ENCODE results near the gene NEDD8.

NEDD8 gene

GRCh38 chr14:24260026-24260779 lies 28.0 kb upstream of the NEDD8 start:
- DNase-seq (ENCODE audit: low spot score) = no peak
- in situ Hi-C loops (cut with MboI; ENCODE audit: low pct_unique_long_range_greater_than_20kb, low sequenced_read_pairs, unreplicated experiment) = no loop called here

GRCh38 chr14:24259282-24260025 lies 27.3 kb upstream of the NEDD8 start:
- no peak for DNase-seq (ENCODE audit: low spot score)
- in situ Hi-C loops (cut with MboI; ENCODE audit: low pct_unique_long_range_greater_than_20kb, low sequenced_read_pairs, unreplicated experiment) = no loop called here
- no peak for TF ChIP-seq CTCF (IDR thresholded peaks at IDR 0.05; ENCODE audit: extremely low read depth, insufficient read depth, missing control alignments)

More at GRCh38 chr14:24260026-24260779, 28.0 kb upstream of the NEDD8 start:
- no peak for TF ChIP-seq CTCF (IDR thresholded peaks at IDR 0.05; ENCODE audit: extremely low read depth, insufficient read depth, missing control alignments)

GRCh38 chr14:24258548-24259265 lies 26.5 kb upstream of the NEDD8 start:
- no peak for TF ChIP-seq CTCF (IDR thresholded peaks at IDR 0.05; ENCODE audit: extremely low read depth, insufficient read depth, missing control alignments)

GRCh38 chr14:24258119-24258518 lies 26.0 kb upstream of the NEDD8 start:
- no peak for DNase-seq (ENCODE audit: low spot score)
- in situ Hi-C loops (cut with MboI; ENCODE audit: low pct_unique_long_range_greater_than_20kb, low sequenced_read_pairs, unreplicated experiment) = no loop called here
- no peak for TF ChIP-seq CTCF (IDR thresholded peaks at IDR 0.05; ENCODE audit: extremely low read depth, insufficient read depth, missing control alignments)

More at GRCh38 chr14:24258548-24259265, 26.5 kb upstream of the NEDD8 start:
- in situ Hi-C loops (cut with MboI; ENCODE audit: low pct_unique_long_range_greater_than_20kb, low sequenced_read_pairs, unreplicated experiment) = no loop called here
- no peak for DNase-seq (ENCODE audit: low spot score)

GRCh38 chr14:24256960-24257359 lies 24.8 kb upstream of the NEDD8 start:
- DNase-seq (ENCODE audit: low spot score) = no peak
- TF ChIP-seq CTCF (IDR thresholded peaks at IDR 0.05; ENCODE audit: extremely low read depth, insufficient read depth, missing control alignments) = no peak
- in situ Hi-C loops (cut with MboI; ENCODE audit: low pct_unique_long_range_greater_than_20kb, low sequenced_read_pairs, unreplicated experiment) = no loop called here

GRCh38 chr14:24255931-24256711 lies 24.0 kb upstream of the NEDD8 start:
- no peak for TF ChIP-seq CTCF (IDR thresholded peaks at IDR 0.05; ENCODE audit: extremely low read depth, insufficient read depth, missing control alignments)
- no peak for DNase-seq (ENCODE audit: low spot score)
- in situ Hi-C loops (cut with MboI; ENCODE audit: low pct_unique_long_range_greater_than_20kb, low sequenced_read_pairs, unreplicated experiment) = no loop called here
